Inferior parietal cortex (tissue), 1 donor: ENCODE measurements around the gene BTBD17.
A peak's percentile ranks its signal among the peaks of the same experiment; 100 is the strongest.

Experiments
- DNase-seq: peaks from one replicate; pipeline ENCODE4 v3.0.0-alpha.2; 2016; ENCODE audit errors: extremely low spot score

BTBD17 gene

GRCh38 chr17:74358697-74359096 lies 3.0 kb downstream of the BTBD17 start:
- no peak for DNase-seq

DNA sequence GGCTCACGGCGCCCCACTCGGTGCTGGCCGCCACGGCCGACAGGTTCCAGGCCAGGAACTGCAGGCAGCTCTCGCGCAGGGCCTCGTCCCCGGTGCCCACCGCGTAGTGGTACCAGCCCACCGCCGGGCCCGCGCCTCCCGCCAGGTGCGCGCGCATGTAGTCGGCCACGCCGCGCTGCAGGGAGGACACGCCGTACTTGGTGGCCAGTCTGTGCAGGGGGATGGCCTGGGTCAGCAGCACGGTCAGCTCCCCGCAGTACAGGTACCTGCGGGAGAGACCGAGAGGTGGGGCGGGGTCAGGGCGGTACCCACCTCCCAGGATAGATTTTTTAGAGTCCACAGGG lies 4.2 kb downstream of the BTBD17 start:
- no peak for DNase-seq

DNA sequence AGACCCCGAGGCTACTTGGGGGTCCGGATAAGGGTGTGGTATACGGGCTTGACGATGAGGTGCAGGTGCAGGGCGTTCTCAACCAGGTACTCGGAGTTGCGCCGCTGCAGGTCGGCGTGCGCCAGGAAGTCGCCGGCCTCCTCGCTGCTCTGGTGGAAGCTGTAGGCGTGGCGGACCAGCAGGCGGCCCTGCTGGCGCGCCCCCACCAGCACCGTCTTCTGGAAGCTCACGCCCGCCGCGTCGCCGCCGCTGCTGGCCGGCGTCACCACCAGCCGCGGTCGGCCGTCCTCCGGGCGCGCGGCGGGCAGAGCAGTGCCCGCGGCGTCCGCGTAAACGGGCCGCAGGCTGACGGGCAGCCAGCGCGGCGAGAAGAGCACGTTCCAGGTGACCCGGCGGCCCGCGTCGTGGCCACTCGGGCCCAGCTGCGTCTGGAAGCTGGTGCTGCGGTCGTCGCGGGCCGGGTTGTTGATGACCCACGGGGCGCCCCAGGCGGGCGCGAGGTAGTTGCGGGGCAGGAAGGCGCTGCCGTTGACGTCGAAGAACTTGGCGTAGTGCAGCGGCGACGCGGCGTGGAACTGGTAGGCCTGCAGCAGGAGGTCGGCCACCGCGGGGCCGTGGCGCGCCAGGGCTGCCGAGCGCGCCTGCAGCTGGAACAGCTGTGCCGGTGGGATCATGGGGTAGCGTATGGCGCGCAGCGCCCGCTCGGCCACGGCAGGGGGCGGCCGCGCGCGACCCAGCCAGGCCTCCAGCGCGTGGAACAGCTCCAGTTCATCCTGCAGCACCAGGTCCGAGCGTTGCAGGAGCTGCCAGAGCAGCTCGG lies 4.8 kb downstream of the BTBD17 start:
- DNase-seq, result no peak

- no peak for DNase-seq
Measured at GRCh38 chr17:74355065-74355464, 6.6 kb downstream of the BTBD17 start.

GRCh38 chr17:74354561-74354960 lies 7.1 kb downstream of the BTBD17 start:
- no peak for DNase-seq

DNA sequence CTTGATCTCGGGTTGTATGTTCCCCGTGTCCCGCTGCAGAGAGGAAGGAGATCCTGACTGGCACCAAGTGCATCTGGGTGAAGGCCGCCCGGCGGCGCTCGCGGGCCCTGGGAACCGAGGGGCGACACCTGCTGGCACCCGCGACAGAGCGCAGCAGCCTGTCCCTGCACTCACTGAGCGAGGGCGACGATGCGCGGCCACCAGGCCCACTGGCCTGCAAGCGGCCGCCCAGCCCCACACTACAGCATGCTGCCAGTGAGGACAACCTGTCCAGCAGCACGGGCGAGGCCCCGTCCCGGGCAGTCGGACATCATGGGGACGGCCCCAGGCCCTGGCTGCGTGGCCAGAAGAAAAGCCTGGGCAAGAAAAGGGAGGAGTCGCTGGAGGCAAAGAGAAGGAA lies 7.5 kb downstream of the BTBD17 start:
- DNase-seq, result no peak

DNA sequence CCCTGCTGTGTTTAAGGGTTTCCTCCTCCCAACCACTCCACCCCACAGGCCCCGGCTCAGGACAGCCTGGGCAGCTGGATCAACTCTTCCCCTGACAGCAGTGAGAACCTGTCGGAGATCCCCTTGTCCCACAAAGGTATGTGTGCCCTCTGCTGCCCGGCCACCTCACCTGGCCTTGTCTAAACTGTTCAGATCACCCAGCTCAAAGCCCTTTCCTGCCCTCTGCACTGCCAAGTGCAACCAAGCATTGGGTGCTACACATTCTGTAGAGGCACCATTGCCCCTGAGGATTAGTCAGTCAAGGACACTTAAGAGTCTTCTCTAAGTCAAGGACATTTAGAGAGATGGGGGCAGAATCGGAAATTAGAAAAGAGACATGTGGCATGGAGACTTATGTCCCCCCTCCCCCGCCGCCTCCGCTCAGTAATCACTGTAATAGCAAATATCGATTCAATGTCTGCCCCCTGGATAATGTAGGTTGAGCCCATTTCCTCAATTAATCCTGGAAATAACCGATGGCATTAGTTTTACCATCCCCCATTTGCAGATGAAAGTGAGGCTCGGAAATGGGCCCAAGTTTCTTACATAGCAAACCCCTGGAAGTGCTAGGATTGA lies 8.1 kb downstream of the BTBD17 start:
- no peak for DNase-seq

GRCh38 chr17:74351552-74352210 lies 10.0 kb downstream of the BTBD17 start:
- no peak for DNase-seq

- no peak for DNase-seq
Measured at GRCh38 chr17:74350486-74350885, 11.2 kb downstream of the BTBD17 start.

DNA sequence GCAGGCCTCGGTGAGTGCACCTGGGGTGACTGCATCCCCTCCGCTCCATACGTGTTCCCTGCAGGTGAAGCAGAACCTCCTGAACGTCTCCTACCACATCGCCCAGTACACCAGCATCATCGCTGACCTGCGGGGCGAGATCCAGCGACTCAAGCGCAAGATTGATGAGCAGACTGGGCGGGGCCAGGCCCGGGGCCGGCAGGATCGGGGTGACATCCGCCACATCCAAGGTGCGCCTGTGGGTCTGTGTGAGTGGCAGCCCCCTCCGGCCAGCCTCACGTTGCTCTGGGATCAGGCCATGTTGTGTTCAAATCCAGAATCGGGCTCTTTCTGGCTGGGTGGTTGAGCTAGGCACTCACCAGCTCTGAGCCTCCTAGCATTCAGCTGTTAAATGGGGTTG lies 12.5 kb downstream of the BTBD17 start:
- DNase-seq, result no peak

DNA sequence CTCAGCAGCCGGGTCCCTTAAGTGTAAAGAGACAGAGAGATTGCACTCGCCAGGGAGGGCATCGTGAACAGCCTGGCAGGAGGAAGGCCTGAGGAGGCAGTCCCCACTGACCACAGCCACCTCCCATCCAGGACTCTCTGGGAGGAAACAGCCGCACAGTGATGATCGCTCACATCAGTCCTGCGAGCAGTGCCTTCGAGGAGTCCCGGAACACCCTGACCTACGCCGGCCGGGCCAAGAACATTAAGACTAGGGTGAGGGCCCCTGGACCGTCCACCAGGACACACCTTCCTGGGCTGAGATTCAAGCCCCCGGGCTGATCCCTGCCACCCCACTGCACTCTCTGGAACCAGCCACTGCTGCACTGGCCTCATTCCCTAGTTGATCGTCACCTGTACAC lies 14.0 kb downstream of the BTBD17 start:
- DNase-seq, result no peak

- DNase-seq, result no peak
Measured at GRCh38 chr17:74345433-74346241, 16.0 kb downstream of the BTBD17 start.

DNA sequence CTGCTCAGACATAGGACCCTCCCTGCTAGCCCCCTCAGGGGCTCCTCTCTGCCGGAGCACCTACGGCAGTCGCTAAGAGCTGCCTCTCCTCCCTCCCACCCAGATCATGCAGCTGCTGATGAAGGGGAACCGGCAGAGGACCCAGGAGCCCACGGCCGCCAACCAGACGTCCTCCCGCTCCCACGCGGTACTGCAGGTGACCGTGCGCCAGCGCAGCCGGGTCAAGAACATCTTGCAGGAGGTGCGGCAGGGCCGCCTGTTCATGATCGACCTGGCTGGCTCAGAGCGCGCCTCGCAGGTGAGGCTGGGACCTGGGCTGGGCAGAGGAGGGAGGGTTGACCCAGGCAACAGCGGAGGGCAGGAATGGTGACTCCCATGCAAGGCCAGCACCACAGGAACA lies 17.0 kb downstream of the BTBD17 start:
- DNase-seq, result no peak

DNA sequence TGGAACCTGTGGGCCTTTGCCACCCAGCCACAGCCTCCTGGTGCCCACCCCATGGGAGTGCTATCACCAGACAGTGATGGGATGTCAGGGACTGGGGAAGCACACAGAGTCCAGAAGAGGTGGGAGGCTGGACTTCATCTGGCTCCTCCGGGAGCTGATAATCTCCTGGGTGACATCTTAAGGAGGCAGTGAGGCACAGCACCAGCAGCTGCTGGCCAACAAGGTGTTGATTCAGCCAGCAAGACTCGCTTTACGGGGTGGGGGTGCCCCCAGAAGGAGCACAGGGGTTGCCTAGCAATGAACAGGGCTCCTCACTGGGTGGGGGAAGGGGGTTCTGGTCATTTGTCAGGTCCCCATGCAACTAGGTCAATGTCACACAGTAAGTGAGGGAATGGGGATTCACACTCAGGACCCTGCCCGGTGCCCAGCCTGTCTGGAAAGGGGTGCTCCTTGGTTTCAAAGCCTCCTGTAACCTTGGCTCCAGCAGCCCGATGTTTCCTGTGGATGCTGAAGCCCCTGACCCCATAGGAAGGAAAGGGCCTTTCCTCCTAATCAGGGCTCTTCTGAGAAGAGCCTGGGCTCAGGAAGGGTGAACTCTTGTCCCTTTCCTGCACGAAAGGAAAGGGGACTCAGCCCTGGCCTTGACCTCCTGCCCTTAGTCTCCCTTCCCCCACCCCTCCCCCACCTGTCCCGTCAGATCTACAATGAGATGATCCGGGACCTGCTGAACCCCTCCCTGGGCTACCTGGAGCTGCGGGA lies 18.0 kb downstream of the BTBD17 start:
- no peak for DNase-seq

DNA sequence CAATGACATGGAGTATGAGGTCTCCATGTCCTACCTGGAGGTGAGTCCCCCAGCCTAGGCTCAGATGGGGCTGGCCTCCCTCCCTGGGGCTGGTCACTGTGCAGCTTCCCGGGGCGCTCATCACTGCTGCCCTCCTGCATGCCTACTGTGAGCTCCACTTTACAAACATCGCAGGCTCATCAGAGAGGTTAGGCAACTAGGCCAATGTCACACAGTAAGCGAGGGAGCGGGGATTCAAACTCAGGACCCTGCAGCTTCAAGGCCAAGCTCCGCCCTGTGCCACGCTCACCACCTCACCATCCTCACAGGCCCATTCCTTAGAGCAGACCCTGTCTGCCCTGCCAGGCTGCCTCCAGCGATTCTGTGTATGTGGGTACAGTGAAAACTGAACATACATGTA lies 18.5 kb downstream of the BTBD17 start:
- DNase-seq, result no peak

- DNase-seq, result no peak
Measured at GRCh38 chr17:74342224-74342623, 19.4 kb downstream of the BTBD17 start.

- DNase-seq, result peak; percentile 27
Measured at GRCh38 chr17:74340470-74341023, 21.1 kb downstream of the BTBD17 start.

GRCh38 chr17:74339537-74340195 lies 22.0 kb downstream of the BTBD17 start:
- no peak for DNase-seq

- peak; percentile 62 for DNase-seq
Measured at GRCh38 chr17:74337834-74338500, 23.7 kb downstream of the BTBD17 start.

DNA sequence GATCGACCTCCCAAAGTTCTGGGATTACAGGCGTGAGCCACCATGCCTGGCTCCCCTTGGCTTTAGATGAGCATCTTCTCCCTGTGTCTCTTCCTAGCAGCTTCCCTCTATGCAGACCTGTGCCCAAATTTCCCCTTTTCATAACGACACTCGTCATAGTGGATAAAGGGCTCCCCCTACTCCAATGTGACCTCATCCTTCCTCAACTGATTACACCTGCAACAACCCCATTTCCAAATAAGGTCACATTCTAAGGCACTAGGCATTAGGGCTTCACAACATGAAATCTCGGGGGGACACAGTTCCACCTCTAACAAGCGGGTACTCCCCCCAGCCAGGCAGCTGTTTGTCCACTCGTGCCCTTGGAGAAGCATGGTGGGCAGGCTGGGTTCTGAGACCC lies 25.4 kb downstream of the BTBD17 start:
- no peak for DNase-seq
